Calu3 (cell line): ENCODE data around the gene SSBP2. TPM values are rescaled to one million over a fixed set of nuclear protein-coding genes. Genes with fewer than 3 reads are reported as not detected.

Experiments
- BruUV-seq: library from RNA; stranded (reverse); fragments of 400-500 nt; replicated peaks from 2 replicates; lab custom pipeline; 2021; lab: Mats Ljungman, UMichigan
- CTCF ChIA-PET: fragments of 300-600 bp; sonication (Branson Sonifier 250); formaldehyde crosslinking; loops from one replicate; lab custom pipeline; 2022; ENCODE audit warnings: antibody characterized with exemption; lab: Charles Lee
- DNase-seq: peaks from one replicate; pipeline ENCODE4 v3.0.0; 2022
- H3K27ac Mint-ChIP-seq: one replicate; pipeline ENCODE4 v1.8.0; 2022; ENCODE audit warnings: mixed read lengths; ENCODE audit not compliant: unreplicated experiment
- H3K27me3 Mint-ChIP-seq: one replicate; pipeline ENCODE4 v1.8.0; 2022; ENCODE audit warnings: mixed read lengths; ENCODE audit not compliant: unreplicated experiment
- H3K36me3 Mint-ChIP-seq: one replicate; pipeline ENCODE4 v1.8.0; 2022; ENCODE audit warnings: mild to moderate bottlenecking, moderate library complexity, mixed read lengths; ENCODE audit not compliant: insufficient read depth, unreplicated experiment
- H3K4me1 Mint-ChIP-seq: one replicate; pipeline ENCODE4 v1.8.0; 2022; ENCODE audit warnings: mild to moderate bottlenecking, low read depth, mixed read lengths; ENCODE audit not compliant: unreplicated experiment
- H3K4me3 Mint-ChIP-seq: one replicate; pipeline ENCODE4 v1.8.0; 2022; ENCODE audit warnings: mild to moderate bottlenecking, low read depth, moderate library complexity, mixed read lengths; ENCODE audit not compliant: unreplicated experiment
- H3K9me3 Mint-ChIP-seq: one replicate; pipeline ENCODE4 v1.8.0; 2022; ENCODE audit warnings: low read depth, mixed read lengths; ENCODE audit not compliant: unreplicated experiment
- intact Hi-C: fragments of 100-400 bp; cut with micrococcal nuclease; formaldehyde crosslinking; loops from one replicate; pipeline ENCODE4 v1.10.0; 2022; ENCODE audit not compliant: unreplicated experiment
- total RNA-seq: library from RNA; stranded (reverse); gene quantifications from 2 replicates; pipeline ENCODE4 v1.2.3, GENCODE V29; 2022
- TF ChIP-seq, protein P1 (sequence below): fragments of 200-600 bp; IDR thresholded peaks from one replicate; pipeline ENCODE4 v1.8.0; 2022; ENCODE audit warnings: antibody characterized with exemption; ENCODE audit not compliant: unreplicated experiment

Gene SSBP2
- total RNA-seq, 1 experiment from 2014 or later, result 18.9 TPM

DNA sequence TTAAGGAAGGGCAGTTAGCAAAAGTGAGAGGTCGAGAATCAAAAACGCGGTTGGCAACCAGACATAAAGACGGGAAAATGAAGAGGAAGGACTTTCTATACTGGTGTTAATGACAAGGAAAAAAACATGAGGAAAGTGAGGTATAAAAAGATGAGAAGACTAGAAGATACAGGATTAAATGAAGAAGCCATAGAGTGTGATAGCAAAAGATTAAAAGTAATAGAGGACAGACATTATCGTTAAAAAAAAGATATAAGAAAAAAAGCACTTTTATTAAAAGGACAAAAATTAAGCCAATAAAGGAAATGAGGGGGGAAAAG is 1.7 kb upstream of the SSBP2 start:
- H3K27ac Mint-ChIP-seq, result peak overlapping the region; percentile 4
- intact Hi-C loops, result loop anchor here (10.0 kb wide), 3 partner anchors 222 to 472 kb away; partner anchors contain the start of gene ATG10
- H3K4me1 Mint-ChIP-seq, result peaks cover 49% of the 10 kb centered on the region
- H3K36me3 Mint-ChIP-seq, result peaks cover 29% of the 10 kb centered on the region
- CTCF ChIA-PET, result interaction anchor here (0.6 kb wide), 1 partner anchor 72 kb away, joined by 4 read pairs; no protein-coding TSS in a partner anchor
- no TSS peak for BruUV-seq
- TF ChIP-seq, protein P1, sequence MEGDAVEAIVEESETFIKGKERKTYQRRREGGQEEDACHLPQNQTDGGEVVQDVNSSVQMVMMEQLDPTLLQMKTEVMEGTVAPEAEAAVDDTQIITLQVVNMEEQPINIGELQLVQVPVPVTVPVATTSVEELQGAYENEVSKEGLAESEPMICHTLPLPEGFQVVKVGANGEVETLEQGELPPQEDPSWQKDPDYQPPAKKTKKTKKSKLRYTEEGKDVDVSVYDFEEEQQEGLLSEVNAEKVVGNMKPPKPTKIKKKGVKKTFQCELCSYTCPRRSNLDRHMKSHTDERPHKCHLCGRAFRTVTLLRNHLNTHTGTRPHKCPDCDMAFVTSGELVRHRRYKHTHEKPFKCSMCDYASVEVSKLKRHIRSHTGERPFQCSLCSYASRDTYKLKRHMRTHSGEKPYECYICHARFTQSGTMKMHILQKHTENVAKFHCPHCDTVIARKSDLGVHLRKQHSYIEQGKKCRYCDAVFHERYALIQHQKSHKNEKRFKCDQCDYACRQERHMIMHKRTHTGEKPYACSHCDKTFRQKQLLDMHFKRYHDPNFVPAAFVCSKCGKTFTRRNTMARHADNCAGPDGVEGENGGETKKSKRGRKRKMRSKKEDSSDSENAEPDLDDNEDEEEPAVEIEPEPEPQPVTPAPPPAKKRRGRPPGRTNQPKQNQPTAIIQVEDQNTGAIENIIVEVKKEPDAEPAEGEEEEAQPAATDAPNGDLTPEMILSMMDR, result no peak
- no peak for DNase-seq
- no peaks in the 10 kb centered on the region for H3K9me3 Mint-ChIP-seq
- H3K27me3 Mint-ChIP-seq, result no peaks in the 10 kb centered on the region
- no peak overlapping the region for H3K4me3 Mint-ChIP-seq

DNA sequence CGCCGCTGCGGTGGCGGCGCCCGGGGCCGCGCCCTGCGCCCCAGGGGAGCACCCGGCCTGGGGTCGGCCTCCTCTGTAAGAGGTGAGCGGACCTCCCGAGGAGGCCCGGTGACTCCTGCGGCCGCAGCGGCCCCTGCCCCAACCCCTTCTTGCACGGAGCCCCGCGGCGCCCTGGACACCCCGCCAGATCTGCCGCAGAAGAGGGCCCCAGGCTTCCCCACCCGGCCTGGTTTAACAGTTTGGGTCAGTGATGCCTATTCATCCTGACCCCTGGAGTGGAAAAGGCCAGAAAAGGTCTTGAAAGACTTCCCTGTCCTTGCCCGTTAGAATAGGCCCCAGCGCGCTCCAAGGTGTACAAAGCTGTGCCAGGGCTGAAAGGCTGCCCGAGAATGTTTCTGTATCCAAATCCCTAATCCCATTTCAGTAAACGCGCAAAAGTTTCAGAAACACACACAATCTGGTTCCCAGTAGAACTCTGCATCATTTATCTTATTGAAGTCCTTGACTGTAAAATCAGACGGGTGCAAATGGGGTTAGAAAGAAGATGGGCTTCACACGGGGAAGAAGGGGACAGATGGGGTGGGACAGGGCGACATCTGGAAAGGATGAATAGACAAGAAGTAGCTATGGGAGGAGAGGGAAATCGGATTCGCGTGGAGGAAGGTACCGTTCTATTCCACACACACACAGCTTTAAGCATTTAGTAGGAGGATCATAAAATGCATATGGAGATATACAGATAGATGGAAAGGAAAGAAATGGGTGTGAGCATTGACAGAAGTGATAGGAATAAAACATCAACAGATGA is 1.1 kb upstream of the SSBP2 start:
- CTCF ChIA-PET, result interaction anchor here (0.6 to 1.7 kb wide), 6 partner anchors 72 to 414 kb away, joined by 3 to 18 read pairs (median 4); no protein-coding TSS in a partner anchor
- Mint-ChIP-seq H3K9me3 (no peaks in the 10 kb centered on the region), H3K4me3 (peak overlapping the region; percentile 91), H3K4me1 (peaks cover 48% of the 10 kb centered on the region), H3K36me3 (peaks cover 29% of the 10 kb centered on the region), H3K27ac (peak overlapping the region; percentile 51), H3K27me3 (no peaks in the 10 kb centered on the region)
- BruUV-seq, result no TSS peak
- DNase-seq, result no peak
- intact Hi-C loops, result loop anchor here (1.0 to 10.0 kb wide), 5 partner anchors 99 to 473 kb away; partner anchors contain the start of gene ATG10
- TF ChIP-seq, protein P1, result no peak

DNA sequence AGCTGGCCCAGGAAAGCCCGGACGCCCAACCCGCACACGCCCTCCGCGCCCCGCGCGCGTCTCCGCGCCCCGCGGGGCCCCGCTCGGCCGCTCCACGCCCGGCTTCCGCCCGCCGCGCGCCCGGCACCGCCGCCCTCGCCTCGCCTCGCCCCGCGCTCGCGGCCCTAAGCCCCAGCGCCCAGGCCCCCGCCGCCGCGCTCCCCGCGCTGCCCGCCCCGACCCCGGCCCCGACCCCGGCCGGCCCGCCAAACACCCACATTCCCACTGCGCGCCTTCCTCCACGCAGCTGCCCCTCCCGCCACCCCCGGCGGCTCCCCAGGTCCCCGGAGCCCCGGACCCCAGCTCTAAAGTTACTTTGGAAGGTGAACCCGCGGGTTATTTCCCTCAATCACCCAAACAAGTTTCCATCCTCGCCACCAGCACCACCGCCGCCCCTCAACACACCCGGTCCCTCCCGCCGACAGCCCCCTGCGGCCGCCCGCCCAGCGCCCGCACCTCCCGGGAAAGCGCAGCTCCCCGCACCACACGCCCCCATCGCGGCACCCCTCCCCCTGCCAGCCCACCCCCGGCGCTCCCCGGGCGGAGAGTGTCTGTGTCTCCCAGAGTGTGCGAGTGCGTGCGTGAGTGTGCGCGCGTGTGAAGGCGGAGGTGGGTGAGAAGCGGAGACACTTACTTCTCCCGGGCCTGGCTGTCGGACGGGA is 439 bp downstream of the SSBP2 start:
- H3K4me3 Mint-ChIP-seq, result peak overlapping the region; percentile 91
- TF ChIP-seq, protein P1, result no peak
- no peaks in the 10 kb centered on the region for H3K27me3 Mint-ChIP-seq
- peak; percentile 47 for DNase-seq
- intact Hi-C loops, result loop anchor here (1.0 to 10.0 kb wide), 5 partner anchors 101 to 474 kb away; partner anchors contain the start of gene ATG10
- H3K9me3 Mint-ChIP-seq, result no peaks in the 10 kb centered on the region
- H3K36me3 Mint-ChIP-seq, result peaks cover 29% of the 10 kb centered on the region
- H3K27ac Mint-ChIP-seq, result peak overlapping the region; percentile 51
- CTCF ChIA-PET, result interaction anchor here (0.6 to 1.7 kb wide), 10 partner anchors 29 to 1189 kb away, joined by 3 to 18 read pairs (median 4); no protein-coding TSS in a partner anchor
- BruUV-seq, result no TSS peak
- H3K4me1 Mint-ChIP-seq, result peaks cover 37% of the 10 kb centered on the region

DNA sequence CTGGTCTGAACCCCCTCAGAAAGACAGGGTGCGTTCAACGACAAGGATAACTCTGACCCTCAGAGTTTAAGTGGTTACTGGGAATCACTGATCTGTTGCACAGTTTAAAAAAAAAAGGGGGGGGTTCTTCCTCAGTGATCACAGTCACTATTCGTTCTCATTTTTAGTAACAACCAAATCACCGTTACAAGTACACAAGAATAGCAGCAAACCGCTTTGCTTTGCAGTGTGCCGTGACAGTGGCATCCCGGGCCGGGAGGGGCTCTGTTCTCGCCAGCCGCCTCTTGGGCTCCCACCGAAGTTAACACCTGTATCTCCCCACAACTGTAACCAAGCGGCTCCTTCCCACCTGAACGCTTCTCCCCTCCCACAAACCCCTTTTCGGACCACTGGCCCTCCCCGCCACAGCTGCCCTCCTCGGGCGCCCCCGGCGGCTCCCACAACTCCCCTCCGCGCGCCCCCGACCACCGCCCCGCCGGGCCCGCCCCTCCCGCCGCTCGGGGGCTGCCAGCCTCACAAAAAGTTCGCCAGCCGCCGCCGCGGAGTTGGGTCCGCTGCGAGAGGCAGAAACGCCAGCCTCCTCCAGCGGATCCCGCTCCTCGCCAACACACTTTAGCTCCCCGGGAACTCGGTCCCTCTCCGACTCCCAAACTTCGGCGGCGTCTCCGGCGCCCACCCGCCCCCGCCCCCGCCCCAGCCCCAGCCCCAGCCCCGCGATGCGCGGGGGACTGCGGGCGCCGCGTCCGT is 1.2 kb downstream of the SSBP2 start:
- Mint-ChIP-seq H3K4me3 (peak overlapping the region; percentile 91), H3K27me3 (no peaks in the 10 kb centered on the region), H3K9me3 (no peaks in the 10 kb centered on the region), H3K36me3 (peaks cover 29% of the 10 kb centered on the region), H3K27ac (no peak overlapping the region), H3K4me1 (peaks cover 29% of the 10 kb centered on the region)
- intact Hi-C loops, result loop anchor here (1.0 to 10.0 kb wide), 8 partner anchors 92 to 475 kb away; partner anchors contain the start of gene ATG10
- BruUV-seq, result no TSS peak
- TF ChIP-seq, protein P1, result no peak
- CTCF ChIA-PET, result interaction anchor here (0.6 to 1.6 kb wide), 2 partner anchors 92 to 218 kb away, joined by 4 read pairs; no protein-coding TSS in a partner anchor
- peak; percentile 44 for DNase-seq
